Thyroid gland (tissue), 4 donors: ENCODE data around the gene DCXR.

Experiments used
- CTCF ChIP-seq, 6 experiments: fragments of 200-600 bp in 3 of 6; fragments of 450-650 bp in 3 of 6; sonication (generic) in 3 of 6; IDR thresholded peaks; one replicate each; pipeline ENCODE4 v1.5.1; 2016 to 2019; ENCODE audit warnings: antibody characterized with exemption in 6 of 6, mild to moderate bottlenecking in 2 of 6, inconsistent platforms in 1 of 6, moderate library complexity in 1 of 6
- POLR2A ChIP-seq, 2 donors: fragments of 450-650 bp; IDR thresholded peaks; one replicate each; pipeline ENCODE4 v1.6.1; 2017; ENCODE audit warnings: antibody characterized with exemption in 2 of 2, mild to moderate bottlenecking in 2 of 2, moderate library complexity in 1 of 2

GRCh38 chr17:82085931-82086764, 48.7 kb upstream of the DCXR start:
- no peak for TF ChIP-seq POLR2A (IDR thresholded peaks at IDR 0.05)
- no peak for TF ChIP-seq CTCF (IDR thresholded peaks at IDR 0.05)
